CD4-positive, alpha-beta T cell treated with Interferon alpha-2 for 1 hour (primary cell): ENCODE data around the gene DEPDC1B.
A peak's percentile ranks its signal among the peaks of the same experiment; 100 is the strongest.
"Not testable (repeated sequence)": the region's sequence is repeated elsewhere in the genome, so short reads cannot be mapped to it uniquely, and the experiment has no call there.

Source experiments
- DNase-seq, 2 donors: peaks; one replicate each; pipeline ENCODE4 v3.0.0-alpha.2; 2020 to 2022

The DEPDC1B gene

DNA sequence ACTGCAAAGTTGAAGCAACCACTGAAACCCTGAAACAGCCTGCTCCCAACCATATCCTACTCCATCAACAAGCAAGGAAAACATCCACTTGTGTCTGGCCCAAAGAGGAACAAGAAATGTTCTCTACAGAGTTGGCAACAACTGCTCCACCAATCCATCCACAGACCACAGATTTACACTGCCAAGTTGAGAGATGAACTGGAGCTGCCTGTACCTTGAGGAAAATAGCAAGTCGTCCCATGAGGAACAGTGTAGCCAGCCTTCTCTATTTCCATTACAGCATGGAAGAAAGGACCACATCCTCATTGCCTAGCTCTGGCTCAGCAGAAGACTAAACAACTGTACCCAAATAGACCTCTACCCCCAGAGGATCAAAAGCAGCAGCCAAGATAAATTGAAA, 60.4 kb downstream of the DEPDC1B start:
- no peak for DNase-seq

DNA sequence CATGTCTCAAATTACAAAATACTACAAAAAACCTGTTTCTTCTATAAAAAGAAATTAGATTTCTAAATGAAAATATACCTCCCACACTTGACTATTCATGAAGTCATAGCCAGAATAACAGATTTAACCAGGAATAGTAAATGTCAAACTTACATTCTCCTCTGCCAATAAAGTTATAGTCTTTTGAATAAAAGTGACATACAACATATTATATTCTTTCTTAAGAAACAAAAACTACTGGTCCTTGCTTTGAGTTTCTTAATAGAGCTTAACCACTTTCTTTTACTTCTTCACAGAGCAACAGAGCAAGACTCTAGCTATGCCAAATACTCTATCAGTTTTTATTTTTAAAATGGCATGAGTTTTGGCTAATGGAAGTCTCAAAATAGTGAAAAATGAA, 61.7 kb downstream of the DEPDC1B start:
- DNase-seq, result no peak

DNA sequence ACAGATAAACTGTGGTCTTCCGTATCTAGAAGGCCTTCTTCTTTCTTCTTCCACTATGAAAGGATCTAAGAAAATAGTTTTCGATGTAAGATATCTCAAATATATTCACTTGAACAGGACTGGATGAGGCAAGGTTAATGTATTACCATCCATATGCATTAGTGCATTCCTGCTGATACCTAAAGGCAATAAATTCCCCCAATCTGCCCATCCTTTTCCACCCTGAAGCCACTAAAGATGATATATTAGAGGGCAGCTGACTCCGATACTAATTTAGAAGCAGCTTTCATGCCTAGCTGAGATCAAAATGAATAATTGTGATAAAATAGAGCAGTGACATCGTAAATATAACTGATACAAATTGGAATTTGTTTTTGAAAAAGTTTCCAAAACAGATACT, 63.3 kb downstream of the DEPDC1B start:
- DNase-seq, result no peak

DNA sequence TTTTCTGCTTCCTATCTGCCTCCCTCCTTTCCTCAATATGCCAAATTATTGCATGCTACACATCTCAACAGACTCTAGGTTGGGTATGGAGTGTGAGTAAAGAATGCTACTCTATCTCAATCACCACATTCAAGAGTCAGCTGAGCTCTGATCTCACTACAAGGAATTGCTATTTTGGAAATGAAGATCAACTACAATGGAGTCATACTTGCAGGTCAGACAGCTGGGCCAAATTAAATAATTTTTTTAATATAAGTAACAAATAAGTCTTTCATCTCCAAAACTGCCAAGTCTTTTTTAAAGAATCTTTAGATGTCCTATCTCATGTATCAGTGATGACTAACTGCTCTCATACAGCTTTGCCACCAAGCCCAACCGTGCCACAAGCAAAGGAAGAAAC, 64.0 kb downstream of the DEPDC1B start:
- no peak for DNase-seq

DNA sequence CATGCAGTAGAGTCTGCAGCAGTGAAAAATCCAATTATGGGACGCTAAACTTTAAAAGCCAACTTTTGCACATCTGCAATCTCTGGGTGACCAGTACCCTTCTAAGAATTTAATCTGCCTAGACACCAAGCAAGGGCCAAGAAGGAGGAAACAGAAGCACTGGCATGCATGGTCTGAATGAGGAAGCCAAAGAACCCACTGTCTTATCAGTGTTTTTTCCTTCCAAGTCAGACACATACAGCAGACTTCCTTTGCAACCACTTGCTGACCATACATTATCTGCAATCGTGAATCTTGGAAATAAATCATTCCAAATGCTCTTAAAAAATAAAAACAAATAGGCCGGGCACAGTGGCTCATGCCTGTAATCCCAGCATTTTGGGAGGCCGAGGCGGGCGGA, 65.9 kb downstream of the DEPDC1B start:
- DNase-seq, result no peak

DNA sequence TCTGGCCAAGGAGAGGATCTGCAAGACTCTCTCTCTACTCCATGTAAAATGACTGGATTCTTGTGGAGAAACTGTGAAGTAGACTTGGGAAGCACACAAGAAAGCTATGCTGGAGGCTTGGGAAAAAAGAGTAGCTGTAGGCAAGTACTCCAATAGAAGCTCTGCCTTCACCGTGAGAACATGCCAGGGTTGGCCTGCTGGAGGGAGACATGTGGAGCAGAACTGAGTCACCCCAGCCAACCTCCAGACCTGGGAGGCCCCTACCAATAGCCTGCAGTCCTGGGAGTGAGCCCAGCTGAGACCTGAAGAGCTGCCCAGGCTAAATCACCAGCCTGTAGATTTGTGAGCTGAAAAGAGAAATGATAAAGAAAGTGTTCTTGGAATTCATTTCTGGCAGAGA, 66.6 kb downstream of the DEPDC1B start:
- DNase-seq, result no peak

DNA sequence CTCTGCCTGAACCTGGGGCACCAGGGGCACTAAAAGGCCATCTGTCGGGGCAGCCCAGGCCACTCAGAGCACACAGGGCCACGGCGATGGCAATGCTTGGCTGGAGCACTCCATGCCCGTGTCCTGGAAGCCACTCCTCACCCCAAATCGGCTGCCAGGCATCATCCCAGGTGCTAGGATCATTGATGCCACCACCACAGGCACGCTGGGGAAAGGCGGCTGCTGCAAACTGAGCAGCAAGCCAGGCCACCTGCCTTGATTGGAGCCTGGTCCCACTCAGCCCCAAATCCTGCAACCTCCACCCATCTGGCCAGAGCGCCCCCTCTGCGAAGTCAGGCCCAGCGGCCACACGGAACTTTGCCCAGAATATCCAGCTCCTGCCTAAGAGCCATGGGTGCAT, 67.8 kb downstream of the DEPDC1B start:
- DNase-seq, result no peak

DNA sequence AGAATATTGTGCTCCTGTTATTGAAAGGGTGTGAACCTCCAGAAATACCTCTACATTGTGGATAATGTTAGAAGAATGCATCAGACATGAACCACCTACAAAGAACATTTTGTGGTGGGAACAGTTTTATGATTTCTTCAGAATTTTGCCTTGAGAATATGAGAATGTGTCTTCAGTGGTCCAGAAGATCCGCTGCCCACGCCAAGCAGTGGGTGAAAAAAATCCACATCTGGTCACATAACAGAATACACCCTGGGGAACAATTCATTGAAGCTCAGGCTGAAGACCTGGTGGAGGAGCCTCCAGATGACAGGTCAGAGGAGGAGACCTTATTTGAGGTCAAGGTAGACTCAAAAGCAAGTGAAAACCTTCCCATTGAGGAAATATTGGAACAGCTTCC, 69.1 kb downstream of the DEPDC1B start:
- DNase-seq, result no peak

DNA sequence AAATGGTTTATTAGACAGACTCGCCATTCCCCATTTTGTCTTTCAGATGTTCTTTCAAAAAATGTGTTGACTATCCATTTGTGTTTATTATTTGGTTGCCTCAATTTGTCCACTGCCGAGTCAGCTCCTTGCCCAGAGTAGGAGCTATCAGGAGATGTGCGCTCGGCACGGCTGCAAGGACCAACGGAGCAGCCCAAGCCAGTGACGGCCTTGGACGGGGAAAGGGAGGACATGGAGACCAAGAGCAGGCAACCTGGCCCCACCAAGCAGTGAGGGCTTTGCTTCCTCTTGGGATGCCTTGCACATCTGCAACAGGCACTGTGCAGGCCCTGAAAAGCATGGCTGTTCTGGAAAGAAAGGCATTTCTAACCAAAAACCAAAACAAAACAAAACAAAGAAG, 69.8 kb downstream of the DEPDC1B start:
- no peak for DNase-seq

DNA sequence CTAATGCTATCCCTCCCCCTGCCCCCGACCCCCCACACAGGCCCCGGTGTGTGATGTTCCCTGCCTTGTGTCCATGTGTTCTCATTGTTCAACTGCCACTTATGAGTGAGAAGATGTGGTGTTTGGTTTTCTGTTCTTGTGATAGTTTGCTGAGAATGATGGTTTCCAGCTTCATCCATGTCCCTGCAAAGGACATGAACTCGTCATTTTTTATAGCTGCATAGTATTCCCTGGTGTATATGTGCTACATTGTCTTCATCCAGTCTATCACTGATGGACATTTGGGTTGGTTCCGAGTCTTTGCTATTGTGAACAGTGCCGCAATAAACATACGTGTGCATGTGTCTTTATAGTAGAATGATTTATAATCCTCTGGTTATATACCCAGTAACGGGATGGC, 75.1 kb downstream of the DEPDC1B start:
- not testable (repeated sequence) for DNase-seq

DNA sequence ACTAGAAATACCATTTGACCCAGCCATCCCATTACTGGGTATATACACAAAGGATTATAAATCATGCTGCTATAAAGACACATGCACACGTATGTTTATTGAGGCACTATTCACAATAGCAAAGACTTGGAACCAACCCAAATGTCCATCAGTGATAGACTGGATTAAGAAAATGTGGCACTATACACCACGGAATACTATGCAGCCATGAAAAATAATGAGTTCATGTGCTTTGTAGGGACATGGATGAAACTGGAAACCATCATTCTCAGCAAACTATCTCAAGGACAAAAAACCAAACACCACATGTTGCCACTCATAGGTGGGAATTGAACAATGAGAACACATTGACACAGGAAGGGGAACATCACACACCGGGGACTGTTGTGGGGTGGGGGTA, 79.2 kb downstream of the DEPDC1B start:
- not testable (repeated sequence) for DNase-seq

DNA sequence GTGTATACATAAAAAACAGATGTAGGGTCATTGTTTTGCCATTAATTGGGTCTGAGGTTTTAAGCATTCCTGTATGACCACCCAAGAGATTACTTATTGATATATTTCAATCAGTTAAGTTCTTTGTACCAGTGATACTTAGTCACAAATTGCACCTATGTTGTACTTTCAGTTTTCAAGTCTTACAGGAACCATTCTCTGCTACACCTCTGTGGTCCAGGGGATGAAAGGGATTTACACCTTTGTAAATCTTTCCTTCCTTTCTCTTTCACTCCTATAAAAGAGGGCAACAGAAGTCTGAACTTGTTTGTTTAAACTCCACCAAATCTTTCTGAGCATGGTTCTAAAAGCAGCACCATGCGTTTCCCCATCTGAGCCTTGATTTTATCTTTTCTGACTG, 86.1 kb downstream of the DEPDC1B start:
- DNase-seq, result no peak

DNA sequence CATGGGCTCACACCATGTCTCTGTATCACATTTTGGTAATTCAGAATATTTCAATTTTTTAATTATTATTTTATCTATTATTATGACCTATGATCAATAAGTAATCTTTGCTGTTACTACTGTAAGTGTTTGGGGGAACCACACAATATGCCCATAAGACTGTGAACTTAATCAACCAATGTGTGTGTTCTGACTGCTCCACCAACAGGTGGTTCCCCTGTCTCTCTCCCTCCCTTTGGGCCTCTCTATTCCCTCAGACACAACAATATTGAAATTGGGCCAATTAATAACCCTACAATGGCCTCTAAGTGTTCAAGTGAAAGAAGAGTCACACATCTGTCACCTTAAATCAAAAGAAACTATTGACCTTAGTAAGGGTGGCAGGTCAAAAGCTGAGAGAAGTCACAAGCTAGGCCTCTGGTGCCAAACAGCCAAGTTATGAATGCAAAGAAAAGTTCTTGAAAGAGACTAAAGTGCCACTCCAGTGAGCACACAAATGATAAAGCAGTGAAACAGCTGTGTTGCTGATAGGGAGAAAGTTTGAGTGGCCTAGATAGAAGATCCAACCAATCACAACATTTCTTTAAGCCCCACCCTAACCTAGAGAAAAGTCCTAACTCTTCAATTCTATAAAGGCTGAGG, 88.7 kb downstream of the DEPDC1B start:
- no peak for DNase-seq

DNA sequence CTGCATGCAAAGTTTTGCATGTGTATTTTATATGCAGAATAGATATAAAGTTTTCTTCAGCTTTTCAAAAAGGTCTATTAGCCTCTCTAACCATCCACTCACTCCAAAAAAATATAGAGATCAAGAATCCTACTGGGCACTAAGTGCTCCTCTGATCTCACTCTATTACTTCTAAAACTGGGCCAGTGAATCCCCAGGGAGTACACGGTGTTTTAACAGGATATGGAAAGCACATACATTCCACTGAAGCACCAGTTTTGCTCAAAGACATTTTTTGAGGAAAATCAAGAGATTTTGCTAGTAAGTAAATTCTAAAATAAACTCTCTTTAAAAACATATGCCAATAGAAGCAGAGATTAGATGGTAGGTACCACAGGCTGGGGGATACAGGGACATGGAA, 95.2 kb downstream of the DEPDC1B start:
- DNase-seq, result no peak

DNA sequence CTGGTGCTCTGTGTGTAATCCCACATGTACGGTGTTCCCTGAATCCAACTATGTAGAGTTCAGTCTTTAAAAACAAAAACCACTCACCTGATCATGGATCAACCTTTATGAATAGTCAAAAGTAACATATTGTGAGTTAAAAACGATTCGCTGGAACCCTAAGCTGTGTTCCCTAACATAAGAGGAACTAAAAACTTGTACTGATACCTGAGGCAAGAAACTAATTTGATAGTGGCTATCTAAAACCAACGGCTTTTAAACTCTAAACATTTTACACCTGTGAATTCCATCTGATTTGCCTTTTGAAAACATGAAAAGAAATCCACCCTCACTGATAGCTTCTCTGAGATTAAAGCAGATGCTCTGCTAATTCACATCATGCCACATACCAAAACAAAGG, 101.5 kb downstream of the DEPDC1B start:
- no peak for DNase-seq

DNA sequence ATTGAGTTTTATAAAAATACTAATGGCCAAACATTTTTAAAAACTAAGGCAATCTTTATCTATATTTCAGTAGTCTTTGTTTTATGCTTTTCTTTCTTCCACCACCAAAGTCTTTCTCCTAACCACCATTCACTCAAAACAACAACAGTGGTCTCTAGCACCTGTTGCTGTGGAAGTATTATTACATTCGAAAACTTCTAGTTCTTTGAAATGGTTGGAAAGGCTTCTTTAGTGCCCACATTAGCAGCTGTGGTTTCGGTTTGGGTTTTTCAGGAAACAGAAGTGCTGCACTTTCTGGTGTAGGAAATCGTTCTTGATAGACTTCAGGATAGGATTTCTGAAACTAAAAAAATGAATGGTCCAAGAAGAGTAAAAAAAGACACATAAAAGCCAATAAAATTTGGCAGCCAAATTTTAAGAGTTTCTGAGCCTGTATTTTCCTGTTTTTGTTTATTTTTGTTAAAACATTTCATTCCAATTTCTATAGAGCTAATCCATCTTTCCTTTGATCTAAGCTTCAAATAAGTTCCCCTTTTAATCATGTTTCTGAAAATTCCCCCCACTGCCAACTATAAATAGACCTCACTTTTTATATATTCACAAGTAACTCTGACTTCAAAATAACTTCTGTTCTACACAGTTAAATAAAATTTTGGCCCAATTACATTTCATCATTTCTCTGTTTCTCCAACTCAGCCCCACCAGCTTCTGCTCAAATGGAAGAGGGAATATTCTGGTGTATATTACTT, 102.2 kb downstream of the DEPDC1B start:
- DNase-seq, result peak; percentile 21 to 22

DNA sequence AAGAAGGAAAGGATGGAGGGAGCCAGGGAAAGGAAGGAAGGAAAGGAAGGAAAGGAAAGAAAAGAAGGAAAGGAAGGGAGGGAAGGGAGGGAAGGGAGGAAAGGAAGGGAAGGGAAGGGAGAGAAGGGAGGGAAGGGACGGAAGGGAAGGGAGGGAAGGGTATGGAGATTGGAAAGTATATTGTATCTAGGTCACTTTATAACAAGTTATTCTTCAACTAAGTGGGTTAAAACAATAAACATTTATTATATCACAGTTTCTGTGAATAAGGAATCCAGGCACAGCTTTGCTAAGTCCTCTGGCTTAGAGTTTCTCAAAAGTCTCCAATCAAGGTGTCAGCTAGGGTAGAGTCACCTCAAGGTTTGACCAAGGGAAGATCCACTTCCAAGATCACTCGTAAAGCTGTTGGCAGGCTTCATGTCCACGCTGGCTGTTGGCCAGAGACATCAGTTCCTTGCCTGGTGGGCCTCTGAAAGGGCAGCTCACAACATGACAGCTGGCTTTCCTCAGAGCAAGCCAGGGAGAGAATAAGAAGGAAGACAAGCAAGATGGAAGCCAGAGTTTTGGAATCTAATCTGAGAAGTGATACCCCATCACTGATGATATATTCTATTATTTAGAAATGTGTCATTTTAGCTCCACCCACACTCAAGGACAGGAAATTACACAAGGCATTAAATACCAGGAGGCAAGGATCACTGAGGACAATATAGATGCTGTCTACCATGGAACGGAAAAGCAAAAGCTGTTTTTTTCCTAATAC, 105.1 kb downstream of the DEPDC1B start:
- DNase-seq, result no peak

DNA sequence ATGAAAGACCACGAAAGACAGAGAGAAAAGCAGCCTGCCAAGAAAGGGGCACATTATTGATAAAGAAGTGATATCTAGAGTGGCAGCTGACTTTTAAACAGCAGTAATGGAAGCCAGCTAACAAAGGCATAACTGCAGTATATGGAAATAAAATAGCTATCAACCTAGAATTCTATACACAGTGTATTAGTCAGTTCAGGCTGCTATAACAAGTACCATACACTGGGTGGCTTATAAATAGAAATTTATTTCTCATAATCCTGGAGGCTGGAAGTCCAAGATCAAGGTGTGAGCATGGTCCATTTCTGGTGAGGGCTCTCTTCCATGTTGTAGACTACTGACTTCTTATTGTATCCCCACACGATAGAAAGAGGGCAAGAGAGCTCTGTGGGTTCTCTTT, 109.8 kb downstream of the DEPDC1B start:
- DNase-seq, result no peak

DNA sequence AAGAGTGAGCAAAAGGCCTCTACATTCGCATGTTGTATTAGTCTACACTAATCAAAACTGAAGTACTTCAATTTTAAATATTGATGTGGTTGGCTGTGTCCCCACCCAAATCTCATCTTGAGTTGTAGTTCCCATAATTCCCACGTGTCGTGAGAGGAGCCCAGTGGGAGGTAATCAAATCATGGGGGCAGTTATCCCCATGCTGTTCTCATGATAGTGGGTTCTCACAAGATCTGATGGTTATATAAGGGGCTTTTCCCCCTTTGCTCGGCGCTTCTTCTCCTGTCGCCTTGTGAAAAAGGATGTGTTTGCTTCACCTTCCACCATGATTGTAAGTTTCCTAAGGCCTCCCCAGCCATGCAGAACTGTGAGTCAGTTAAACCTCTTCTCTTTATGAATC, 112.7 kb downstream of the DEPDC1B start:
- not testable (repeated sequence) for DNase-seq

DNA sequence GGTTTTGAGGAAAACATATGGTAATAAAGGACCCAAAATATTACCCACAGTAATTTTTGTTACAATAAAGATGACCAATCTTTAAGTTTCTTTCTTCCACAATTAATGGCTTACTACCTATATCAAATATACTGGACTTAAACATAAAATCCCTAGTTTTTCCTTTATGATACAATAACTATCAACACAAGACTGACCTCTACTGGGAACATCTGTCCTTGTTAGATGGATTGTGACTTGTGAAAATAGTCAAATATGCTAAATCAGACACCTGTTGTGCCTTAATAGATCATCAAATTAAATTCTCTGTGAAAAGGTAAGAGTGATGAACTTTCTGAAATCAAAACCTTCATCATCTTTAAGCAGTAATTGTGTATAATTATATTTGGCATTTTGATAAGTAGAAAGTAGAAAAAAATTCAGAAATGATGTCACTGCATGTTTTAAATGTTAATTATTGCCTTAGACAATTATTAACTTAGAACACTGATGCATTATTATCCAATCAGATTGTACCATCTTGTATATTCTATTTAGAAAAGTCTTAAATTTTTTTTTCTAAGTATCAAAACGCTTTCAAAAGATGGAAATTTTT, 113.6 kb downstream of the DEPDC1B start:
- no peak for DNase-seq

DNA sequence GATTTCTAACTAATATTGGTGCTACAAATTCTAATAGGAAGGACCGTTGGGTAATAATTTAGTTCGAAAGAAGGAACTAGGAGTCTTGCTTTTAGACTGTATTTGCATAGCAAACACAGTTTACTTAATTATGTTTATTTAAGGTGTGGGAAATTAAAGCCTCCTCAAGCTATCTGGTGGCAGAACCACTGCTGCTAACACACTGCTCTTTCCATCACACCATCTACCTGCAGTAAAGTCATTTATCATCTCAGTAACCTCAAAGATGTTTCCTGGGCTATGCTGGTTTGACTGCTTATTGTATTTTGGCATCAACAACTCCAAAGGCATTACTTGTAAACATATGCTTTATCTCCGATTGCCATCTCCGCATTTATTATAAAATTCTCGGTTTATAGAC, 114.3 kb downstream of the DEPDC1B start:
- no peak for DNase-seq

DNA sequence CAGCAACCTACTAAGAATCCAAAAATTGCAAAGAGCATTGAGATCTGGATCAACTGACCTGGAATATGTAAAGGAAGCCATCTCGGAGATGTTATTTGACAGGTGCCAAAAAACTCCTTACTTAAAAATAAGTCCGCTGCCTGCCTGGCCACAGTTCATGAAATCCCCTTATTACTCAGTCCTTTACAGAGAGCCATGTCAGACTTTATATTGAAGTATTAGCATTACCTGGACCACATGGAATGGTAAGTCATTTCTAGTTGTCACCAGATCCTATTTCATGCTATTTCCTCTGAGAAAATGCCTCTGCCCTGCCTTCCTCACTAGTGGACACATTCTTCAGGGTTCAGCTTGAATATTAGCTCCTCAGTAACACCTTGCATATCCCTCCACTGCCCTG, 115.7 kb downstream of the DEPDC1B start:
- DNase-seq, result no peak

DNA sequence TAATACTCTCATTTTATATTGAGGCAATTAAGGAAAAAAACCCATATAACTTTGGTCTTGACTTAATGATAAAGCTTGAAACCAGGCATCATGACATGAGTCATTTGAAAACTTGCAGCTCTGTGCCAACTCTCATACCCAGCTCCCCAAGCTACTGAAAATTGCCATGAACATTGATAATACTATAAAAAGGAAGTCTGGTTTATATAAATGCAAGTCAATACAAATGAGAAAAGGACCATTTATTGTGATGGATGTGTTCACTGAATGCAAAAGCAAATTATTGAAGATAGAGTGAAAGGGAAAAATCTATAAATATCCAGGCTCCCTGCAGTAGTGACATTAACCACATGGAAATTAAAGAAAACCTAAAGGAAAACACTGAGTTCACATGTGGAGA, 116.3 kb downstream of the DEPDC1B start:
- no peak for DNase-seq

DNA sequence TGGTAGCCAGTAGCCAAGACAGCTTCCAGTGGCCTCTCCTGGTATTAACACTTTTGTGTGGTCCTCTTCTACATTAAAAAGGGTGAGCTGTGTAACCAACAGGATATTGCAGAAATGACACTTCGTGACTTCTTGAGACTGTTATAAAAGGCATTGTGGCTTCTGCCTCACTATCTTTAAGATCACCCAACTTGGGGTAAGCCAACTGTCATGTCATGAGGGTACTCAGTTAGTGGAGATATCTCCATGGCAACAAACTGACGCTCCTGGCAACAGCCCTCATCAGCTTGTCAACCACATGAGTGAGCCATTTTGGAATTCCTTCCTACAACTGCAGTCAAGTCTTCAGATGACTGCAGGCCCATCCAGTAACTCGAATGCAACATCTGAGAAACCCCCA, 121.7 kb downstream of the DEPDC1B start:
- no peak for DNase-seq
